Esophagus muscularis mucosa (tissue), 3 donors: ENCODE results near the gene PRRT3.

Experiments
- POLR2A ChIP-seq: fragments of 450-650 bp; IDR thresholded peaks from one replicate; pipeline ENCODE4 v1.6.1; 2017; ENCODE audit warnings: antibody characterized with exemption, moderate library complexity, mild to moderate bottlenecking, low read depth
- TF ChIP-seq, protein P1 (sequence below), 3 experiments: fragments of 200-600 bp in 2 of 3; fragments of 450-650 bp in 1 of 3; sonication (generic) in 2 of 3; IDR thresholded peaks; one replicate each; pipeline ENCODE4 v1.5.1; 2017 to 2019; ENCODE audit warnings: antibody characterized with exemption in 3 of 3, mild to moderate bottlenecking in 2 of 3, moderate library complexity in 1 of 3

DNA sequence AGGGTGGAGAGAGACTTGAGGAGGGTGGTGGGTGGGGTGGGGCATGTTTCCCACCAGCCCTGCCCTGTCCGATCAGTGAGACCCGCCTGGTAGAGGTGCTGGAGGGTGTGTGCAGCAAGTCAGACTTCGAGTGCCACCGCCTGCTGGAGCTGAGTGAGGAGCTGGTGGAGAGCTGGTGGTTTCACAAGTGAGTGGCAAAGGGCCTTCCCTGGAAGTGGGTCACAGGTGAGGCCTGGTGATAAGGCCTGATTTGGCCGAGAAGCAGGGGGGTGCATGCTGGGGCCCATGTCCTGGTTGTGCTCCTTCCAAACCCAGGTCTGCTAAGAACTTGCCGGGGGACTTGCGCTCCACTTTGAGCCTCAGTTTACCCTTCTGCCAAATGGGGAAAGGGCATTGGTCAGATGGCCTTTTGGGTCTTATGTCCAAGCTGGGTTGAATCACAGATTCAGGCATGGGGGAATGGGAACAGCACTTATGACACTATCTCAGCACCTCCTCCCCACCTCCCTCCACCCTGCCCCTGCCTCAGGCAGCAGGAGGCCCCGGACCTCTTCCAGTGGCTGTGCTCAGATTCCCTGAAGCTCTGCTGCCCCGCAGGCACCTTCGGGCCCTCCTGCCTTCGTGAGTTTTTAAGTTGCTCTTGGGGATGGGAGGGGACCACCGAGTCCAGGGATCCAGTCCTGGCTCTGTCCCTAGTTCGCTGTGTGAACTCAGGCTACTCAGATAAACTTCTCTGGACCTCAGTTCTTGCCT lies 14.5 kb downstream of the PRRT3 start:
- TF ChIP-seq, protein P1, sequence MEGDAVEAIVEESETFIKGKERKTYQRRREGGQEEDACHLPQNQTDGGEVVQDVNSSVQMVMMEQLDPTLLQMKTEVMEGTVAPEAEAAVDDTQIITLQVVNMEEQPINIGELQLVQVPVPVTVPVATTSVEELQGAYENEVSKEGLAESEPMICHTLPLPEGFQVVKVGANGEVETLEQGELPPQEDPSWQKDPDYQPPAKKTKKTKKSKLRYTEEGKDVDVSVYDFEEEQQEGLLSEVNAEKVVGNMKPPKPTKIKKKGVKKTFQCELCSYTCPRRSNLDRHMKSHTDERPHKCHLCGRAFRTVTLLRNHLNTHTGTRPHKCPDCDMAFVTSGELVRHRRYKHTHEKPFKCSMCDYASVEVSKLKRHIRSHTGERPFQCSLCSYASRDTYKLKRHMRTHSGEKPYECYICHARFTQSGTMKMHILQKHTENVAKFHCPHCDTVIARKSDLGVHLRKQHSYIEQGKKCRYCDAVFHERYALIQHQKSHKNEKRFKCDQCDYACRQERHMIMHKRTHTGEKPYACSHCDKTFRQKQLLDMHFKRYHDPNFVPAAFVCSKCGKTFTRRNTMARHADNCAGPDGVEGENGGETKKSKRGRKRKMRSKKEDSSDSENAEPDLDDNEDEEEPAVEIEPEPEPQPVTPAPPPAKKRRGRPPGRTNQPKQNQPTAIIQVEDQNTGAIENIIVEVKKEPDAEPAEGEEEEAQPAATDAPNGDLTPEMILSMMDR (IDR thresholded peaks at IDR 0.05), result no peak
- TF ChIP-seq POLR2A, result no peak
